Pancreas (tissue), 10 donors: ENCODE results near the gene SLC25A24. TPM values are rescaled to one million over a fixed set of nuclear protein-coding genes. Genes with fewer than 3 reads are reported as not detected.

Experiments used
- ATAC-seq, 4 donors: fragments of 200-7000 bp; cut with Tn5 transposase; one replicate each; pipeline versions ENCODE4 v1.8.0 to v1.9.1; 2020; ENCODE audit warnings: mild to moderate bottlenecking in 4 of 4, moderate library complexity in 4 of 4
- DNase-seq, 6 donors: peaks; one replicate each; pipeline ENCODE4 v3.0.0-alpha.2; 2020
- FAIRE-seq: peaks from 2 replicates; lab custom pipeline; 2012; peaks lifted over from hg19 to GRCh38; lab: Jason Lieb, UNC
- H3K27ac ChIP-seq, 4 donors: fragments of 200-600 bp; sonication (generic); 1 replicate in 3 of 4; 2 replicates in 1 of 4; pipeline versions ENCODE4 v1.5.0 to v1.8.0; 2020
- H3K27me3 ChIP-seq, 4 donors: fragments of 200-600 bp; one replicate each; pipeline ENCODE4 v1.8.0; 2021
- H3K36me3 ChIP-seq, 3 donors: fragments of 200-600 bp; sonication (generic) in 1 of 3; one replicate each; pipeline versions ENCODE4 v1.5.0 to v1.8.0; 2020 to 2021
- H3K4me1 ChIP-seq, 3 donors: fragments of 200-600 bp; one replicate each; pipeline ENCODE4 v1.8.0; 2021
- H3K4me3 ChIP-seq, 4 donors: fragments of 200-600 bp; sonication (generic) in 2 of 4; one replicate each; pipeline versions ENCODE4 v1.5.0 to v1.8.0; 2020 to 2021
- H3K9me3 ChIP-seq, 4 donors: fragments of 200-600 bp; one replicate each; pipeline ENCODE4 v1.8.0; 2021
- WGBS, 2 donors: extraction: QIAGEN DNeasy Blood & Tissue Kit; methylation state at CpG; one replicate each; pipeline ENCODE4 v1.1.7; 2013; 5-methylcytosine and 5-hydroxymethylcytosine counted together
- intact Hi-C, 3 donors: fragments of 100-400 bp; cut with DNase I; formaldehyde crosslinking; loops; one replicate each; pipeline versions ENCODE4 v1.11.1 to v1.14.2; 2022
- polyA plus RNA-seq, 2 donors: library from polyadenylated mRNA; stranded (reverse); fragments of 200-250 nt; gene quantifications; one replicate each; pipeline ENCODE4 v1.2.3, GENCODE V29; 2013
- total RNA-seq, 6 donors: library from RNA; stranded (reverse); fragmentation: NEBNext Ultra II Directional in 4 of 6; extraction: Animal tissue kit (Norgen Biotek cat#: 25700) in 4 of 6; gene quantifications; one replicate each; pipeline versions ENCODE4 v1.2.1 to v1.2.4, GENCODE V29; 2021 to 2023
- TF ChIP-seq, protein P1 (sequence below), 4 donors: fragments of 200-600 bp; sonication (generic) in 3 of 4; IDR thresholded peaks; one replicate each; pipeline versions ENCODE4 v1.5.0 to v1.8.0; 2021; ENCODE audit warnings: antibody characterized with exemption in 4 of 4
- donor health status: healthy with polysubstance abuse.
- donor health status: DM: no; HTN: no; CAD: no; lungs with moderate emphysema.
- donor health status: DM: no; HTN: no; CAD: no.
- donor health status: control.
- donor health status: control.
- donor health status: Bipolar disorder and iron deficiency.
- donor health status: DM: yes; HTN: yes; CAD: no.
- donor health status: DM: no; HTN: no; CAD: no.
- donor health status: DM: no; HTN: no; CAD: no.
- donor health status: DM: yes; HTN: yes; CAD: no.

SLC25A24 gene
- total and polyA plus RNA-seq, 8 donors = 3.3 to 16.9 (median 7.3) TPM

DNA sequence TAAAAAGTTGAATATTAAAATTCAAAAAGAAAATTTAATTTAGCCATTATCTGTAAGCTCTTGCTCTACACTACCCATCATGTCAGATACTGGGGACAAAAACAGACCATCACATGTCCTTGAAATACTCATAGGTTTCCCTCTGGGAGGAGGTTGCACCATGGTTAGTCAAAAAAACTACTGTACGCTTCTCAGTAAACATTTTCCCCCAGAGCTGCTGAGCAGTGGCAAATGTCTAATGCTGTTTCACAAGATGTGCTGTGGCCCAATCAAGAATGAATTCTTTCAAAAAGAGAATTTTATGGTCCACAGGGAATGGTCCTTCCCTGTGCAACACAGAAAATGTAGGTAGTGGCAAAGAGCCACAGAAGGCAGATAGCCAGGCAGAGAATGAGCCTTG, 6.1 kb downstream of the SLC25A24 start:
- WGBS, 2 donors = 96 to 98% methylated on average over 1 of the region's 1 CpG
- Histone ChIP-seq H3K36me3 (no peaks in the 10 kb centered on the region), H3K4me1 (peaks cover 0 to 7% (median 4%) of the 10 kb centered on the region in 3 donors), H3K4me3 (no peak overlapping the region), H3K9me3 (no peaks in the 10 kb centered on the region), H3K27ac (no peak overlapping the region), H3K27me3 (no peaks in the 10 kb centered on the region)
- no peak for FAIRE-seq
- intact Hi-C loops = no loop called here
- no peak for DNase-seq
- TF ChIP-seq, protein P1, sequence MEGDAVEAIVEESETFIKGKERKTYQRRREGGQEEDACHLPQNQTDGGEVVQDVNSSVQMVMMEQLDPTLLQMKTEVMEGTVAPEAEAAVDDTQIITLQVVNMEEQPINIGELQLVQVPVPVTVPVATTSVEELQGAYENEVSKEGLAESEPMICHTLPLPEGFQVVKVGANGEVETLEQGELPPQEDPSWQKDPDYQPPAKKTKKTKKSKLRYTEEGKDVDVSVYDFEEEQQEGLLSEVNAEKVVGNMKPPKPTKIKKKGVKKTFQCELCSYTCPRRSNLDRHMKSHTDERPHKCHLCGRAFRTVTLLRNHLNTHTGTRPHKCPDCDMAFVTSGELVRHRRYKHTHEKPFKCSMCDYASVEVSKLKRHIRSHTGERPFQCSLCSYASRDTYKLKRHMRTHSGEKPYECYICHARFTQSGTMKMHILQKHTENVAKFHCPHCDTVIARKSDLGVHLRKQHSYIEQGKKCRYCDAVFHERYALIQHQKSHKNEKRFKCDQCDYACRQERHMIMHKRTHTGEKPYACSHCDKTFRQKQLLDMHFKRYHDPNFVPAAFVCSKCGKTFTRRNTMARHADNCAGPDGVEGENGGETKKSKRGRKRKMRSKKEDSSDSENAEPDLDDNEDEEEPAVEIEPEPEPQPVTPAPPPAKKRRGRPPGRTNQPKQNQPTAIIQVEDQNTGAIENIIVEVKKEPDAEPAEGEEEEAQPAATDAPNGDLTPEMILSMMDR (IDR thresholded peaks at IDR 0.05) = no peak
- no peak for ATAC-seq

DNA sequence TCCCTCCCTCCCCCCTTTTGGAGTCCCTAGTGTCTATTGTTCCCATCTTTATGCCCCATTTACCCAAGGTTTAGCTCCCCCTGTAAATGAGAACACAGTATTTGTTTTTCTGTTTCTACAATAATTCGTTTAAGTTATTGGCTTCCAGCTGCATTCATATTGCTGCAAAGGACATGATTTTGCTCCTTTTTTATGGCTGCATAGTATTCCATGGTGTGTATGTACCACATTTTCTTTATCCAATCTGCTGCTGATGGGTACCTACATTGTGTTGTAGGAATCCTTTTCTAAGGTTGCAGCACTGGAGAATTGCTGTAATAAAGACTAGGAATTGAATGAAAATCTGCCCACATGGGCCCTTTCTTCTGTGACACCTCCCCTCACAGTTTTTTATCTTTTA, 6.8 kb downstream of the SLC25A24 start:
- no peak overlapping the region for H3K4me3 ChIP-seq
- TF ChIP-seq, protein P1 (IDR thresholded peaks at IDR 0.05) = no peak
- ATAC-seq (no peak), FAIRE-seq (no peak), DNase-seq (no peak)
- no peak overlapping the region for H3K27ac ChIP-seq
- WGBS, 2 donors = 88 to 92% methylated on average over 1 of the region's 1 CpG
- intact Hi-C loops = no loop called here
- H3K36me3 ChIP-seq = no peaks in the 10 kb centered on the region
- H3K9me3 ChIP-seq = no peaks in the 10 kb centered on the region
- H3K27me3 ChIP-seq = no peaks in the 10 kb centered on the region
- peaks cover 0 to under 1% (median 0%) of the 10 kb centered on the region in 3 donors for H3K4me1 ChIP-seq

DNA sequence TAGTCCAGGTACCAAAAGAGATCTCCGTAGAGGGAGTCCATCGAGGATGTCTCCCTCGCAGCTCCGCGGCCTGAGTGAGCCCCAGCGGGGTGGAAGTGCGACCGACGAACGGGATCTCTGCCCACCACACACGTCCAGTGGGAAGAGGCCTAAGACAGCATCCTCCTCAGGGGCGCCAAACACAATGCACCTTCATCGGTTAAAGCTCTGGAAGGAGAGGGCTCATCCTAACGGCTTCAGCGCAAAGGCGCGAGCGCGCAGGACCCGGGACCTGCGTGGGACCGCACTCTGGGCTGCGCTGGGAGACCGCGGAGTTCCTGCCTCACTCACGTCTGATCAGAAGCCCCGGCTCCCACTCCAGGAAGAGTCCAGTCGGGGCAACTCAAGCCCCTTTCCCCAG, 7.6 kb downstream of the SLC25A24 start:
- H3K9me3 ChIP-seq = no peaks in the 10 kb centered on the region
- TF ChIP-seq, protein P1 (IDR thresholded peaks at IDR 0.05) = no peak
- H3K4me3 ChIP-seq = no peak overlapping the region
- FAIRE-seq (no peak), ATAC-seq (no peak), DNase-seq (no peak)
- intact Hi-C loops = no loop called here
- no peaks in the 10 kb centered on the region for H3K27me3 ChIP-seq
- 96 to 99% methylated on average over 28 of the region's 28 CpGs for WGBS, 2 donors
- H3K4me1 ChIP-seq = no peaks in the 10 kb centered on the region
- H3K27ac ChIP-seq = no peak overlapping the region
- no peaks in the 10 kb centered on the region for H3K36me3 ChIP-seq

DNA sequence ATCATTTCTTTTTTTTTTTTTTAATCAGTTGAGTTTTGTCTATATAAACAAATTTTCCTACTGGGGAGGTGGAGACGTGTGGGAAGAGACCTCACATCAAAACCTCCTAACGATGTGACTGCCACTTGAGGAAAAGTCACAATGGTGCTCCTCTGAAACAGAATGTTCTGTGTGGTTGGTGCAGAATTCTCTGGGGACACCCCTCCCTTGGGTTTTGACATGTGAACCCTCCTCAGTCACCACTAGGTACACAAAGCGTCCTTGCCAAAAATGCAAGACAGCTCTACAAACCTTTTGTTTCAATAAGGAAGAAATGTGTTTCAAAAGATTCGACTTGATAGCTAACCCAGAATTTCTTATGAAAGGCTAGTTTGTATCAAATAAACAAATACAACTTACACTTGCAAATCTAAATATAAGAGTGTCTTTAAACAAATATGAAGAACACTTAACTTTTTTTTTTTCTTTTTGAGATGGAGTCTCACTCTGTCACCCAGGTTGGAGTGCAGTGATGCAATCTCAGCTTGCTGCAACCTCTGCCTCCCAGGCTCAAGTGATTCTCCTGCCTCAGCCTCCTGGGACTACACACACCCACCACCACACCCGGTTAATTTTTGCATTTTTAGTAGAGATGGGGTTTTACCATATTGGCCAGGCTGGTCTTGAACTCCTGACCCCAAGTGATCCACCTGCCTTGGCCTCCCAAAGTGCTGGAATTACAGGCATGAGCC, 9.3 kb downstream of the SLC25A24 start:
- ATAC-seq (no peak), DNase-seq (no peak), FAIRE-seq (no peak)
- no peaks in the 10 kb centered on the region for H3K4me1 ChIP-seq
- H3K27me3 ChIP-seq = no peaks in the 10 kb centered on the region
- 91% methylated on average over 5 of the region's 5 CpGs for WGBS, 2 donors
- TF ChIP-seq, protein P1 (IDR thresholded peaks at IDR 0.05) = no peak
- no peak overlapping the region for H3K27ac ChIP-seq
- H3K9me3 ChIP-seq = no peaks in the 10 kb centered on the region
- no peaks in the 10 kb centered on the region for H3K36me3 ChIP-seq
- intact Hi-C loops = no loop called here
- no peak overlapping the region for H3K4me3 ChIP-seq

DNA sequence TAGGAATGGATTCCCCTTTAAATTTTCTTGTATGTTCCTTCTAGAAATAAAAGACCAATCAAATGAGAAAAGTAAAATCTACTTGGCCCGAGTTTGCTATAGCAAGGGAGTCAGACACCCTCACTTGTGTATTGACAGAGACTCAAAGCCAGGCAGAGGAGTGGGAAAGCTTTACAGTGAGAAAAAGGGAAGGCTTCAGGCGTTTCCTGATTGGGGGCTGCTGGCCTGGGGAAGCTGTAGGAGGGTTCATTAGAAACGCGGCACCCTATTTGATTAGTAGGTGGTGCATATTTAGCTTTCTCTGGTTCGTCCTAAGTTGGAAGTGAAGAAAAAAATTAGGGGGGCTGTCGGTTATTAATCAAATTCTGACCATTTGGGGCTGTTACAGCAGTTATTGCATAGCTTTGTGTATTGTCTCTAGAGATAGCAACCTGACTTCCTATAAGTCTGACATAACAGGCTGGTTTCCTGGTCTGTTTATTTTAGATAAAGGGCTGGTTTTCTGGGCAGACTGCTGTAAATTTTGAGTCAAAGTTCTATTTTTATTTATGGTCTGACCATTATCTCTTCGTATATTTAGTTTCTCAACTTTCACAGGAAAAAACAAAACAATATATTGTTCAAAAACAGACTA, 10.0 kb downstream of the SLC25A24 start:
- TF ChIP-seq, protein P1 (IDR thresholded peaks at IDR 0.05) = no peak
- no peaks in the 10 kb centered on the region for H3K27me3 ChIP-seq
- H3K9me3 ChIP-seq = no peaks in the 10 kb centered on the region
- no peak overlapping the region for H3K27ac ChIP-seq
- no peaks in the 10 kb centered on the region for H3K36me3 ChIP-seq
- 86 to 87% methylated on average over 7 of the region's 7 CpGs for WGBS, 2 donors
- DNase-seq = no peak
- intact Hi-C loops = no loop called here
- ATAC-seq = no peak
- no peaks in the 10 kb centered on the region for H3K4me1 ChIP-seq
- H3K4me3 ChIP-seq = no peak overlapping the region
- no peak for FAIRE-seq
